NB4 (cell line): ENCODE measurements around the gene KYNU.

Experiments used
- CTCF ChIP-seq: IDR thresholded peaks from one replicate; pipeline ENCODE4 v1.5.1; 2012; ENCODE audit warnings: low read depth, low read length
- MYC ChIP-seq: IDR thresholded peaks from 2 replicates; pipeline ENCODE4 v1.6.1; 2011; ENCODE audit warnings: low read depth, low read length
- POLR2A ChIP-seq: IDR thresholded peaks from 2 replicates; pipeline ENCODE4 v1.6.1; 2011; ENCODE audit warnings: mild to moderate bottlenecking; ENCODE audit not compliant: insufficient read length; ENCODE audit errors: extremely low read depth
- TF ChIP-seq, protein P1 (sequence below): IDR thresholded peaks from 2 replicates; pipeline ENCODE4 v1.6.1; 2011; ENCODE audit warnings: low read depth, low read length

GRCh38 chr2:142935563-142936089, 58.2 kb downstream of the KYNU start:
- no peak for TF ChIP-seq MYC
- no peak for TF ChIP-seq CTCF
- TF ChIP-seq, protein P1, sequence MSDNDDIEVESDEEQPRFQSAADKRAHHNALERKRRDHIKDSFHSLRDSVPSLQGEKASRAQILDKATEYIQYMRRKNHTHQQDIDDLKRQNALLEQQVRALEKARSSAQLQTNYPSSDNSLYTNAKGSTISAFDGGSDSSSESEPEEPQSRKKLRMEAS, result no peak
- no peak for TF ChIP-seq POLR2A
